Esophagus muscularis mucosa (tissue), 4 donors: ENCODE measurements around the gene CCDC198.

ENCODE experiments used
- CTCF ChIP-seq, 3 experiments: fragments of 200-600 bp in 2 of 3; fragments of 450-650 bp in 1 of 3; sonication (generic) in 2 of 3; IDR thresholded peaks; one replicate each; pipeline ENCODE4 v1.5.1; 2017 to 2019; ENCODE audit warnings: antibody characterized with exemption in 3 of 3, mild to moderate bottlenecking in 2 of 3, moderate library complexity in 1 of 3
- EP300 ChIP-seq: sonication (generic); formaldehyde crosslinking; IDR thresholded peaks from one replicate; pipeline ENCODE4 v1.6.1; 2017; ENCODE audit warnings: antibody characterized with exemption
- POLR2A ChIP-seq: fragments of 450-650 bp; IDR thresholded peaks from one replicate; pipeline ENCODE4 v1.6.1; 2017; ENCODE audit warnings: antibody characterized with exemption, moderate library complexity, mild to moderate bottlenecking, low read depth
- POLR2AphosphoS5 ChIP-seq, 2 donors: sonication (generic); formaldehyde crosslinking; IDR thresholded peaks; one replicate each; pipeline ENCODE4 v1.6.1; 2017; ENCODE audit warnings: antibody characterized with exemption in 2 of 2

DNA sequence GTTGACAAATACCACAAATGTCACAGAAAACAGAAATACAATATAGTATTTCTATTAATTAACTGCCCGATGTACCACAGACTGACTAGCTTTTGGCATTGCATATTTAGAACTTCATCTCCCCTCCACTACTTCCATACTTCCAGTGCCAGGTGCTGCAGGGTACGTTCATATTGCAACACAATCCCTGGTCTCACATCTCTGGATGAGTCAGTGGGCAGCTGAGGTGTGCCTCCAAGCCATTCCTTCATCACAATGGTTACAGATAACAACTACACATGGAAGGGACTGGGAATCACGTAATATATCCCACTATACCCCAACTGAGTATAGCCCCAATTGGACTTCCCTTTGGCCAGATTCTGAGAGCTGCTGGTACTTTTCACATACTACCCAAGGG, 31.1 kb downstream of the CCDC198 start:
- TF ChIP-seq CTCF (IDR thresholded peaks at IDR 0.05): no peak
- no peak for TF ChIP-seq POLR2A
- TF ChIP-seq EP300: no peak
- no peak for TF ChIP-seq POLR2AphosphoS5 (IDR thresholded peaks at IDR 0.05)
